HepG2 (cell line): ENCODE data around the gene ATAD3C. TPM values are rescaled to one million over a fixed set of nuclear protein-coding genes. Genes with fewer than 3 reads are reported as not detected.
A peak's percentile ranks its signal among the peaks of the same experiment; 100 is the strongest.
"Not testable (repeated sequence)": the region's sequence is repeated elsewhere in the genome, so short reads cannot be mapped to it uniquely, and the experiment has no call there.

Experiments used
- ATAC-seq: fragments of 200-7000 bp; cut with Tn5 transposase; 3 replicates; pipeline ENCODE4 v1.9.1; 2020; ENCODE audit warnings: mild to moderate bottlenecking, moderate library complexity
- BruUV-seq: library from RNA; stranded (reverse); fragments of 400-500 nt; replicated peaks from 2 replicates; lab custom pipeline; 2021; lab: Mats Ljungman, UMichigan
- CTCF ChIA-PET: fragments of 300-600 bp; formaldehyde crosslinking; extraction: SDS; loops from one replicate; lab custom pipeline; 2021; ENCODE audit warnings: low total read pairs, inconsistent platforms, low intra/inter-chr PET ratio; lab: Yijun Ruan, JAX
- POLR2A ChIA-PET: fragments of 350-600 bp; sonication (Branson Sonifier 250); formaldehyde crosslinking; loops from one replicate; lab custom pipeline; 2020; ENCODE audit warnings: antibody characterized with exemption, inconsistent platforms; lab: Yijun Ruan, JAX
- DNase-seq: peaks from one replicate; pipeline ENCODE4 v3.0.0-alpha.2; 2015; ENCODE audit warnings: low spot score
- FAIRE-seq: peaks from 3 replicates; lab custom pipeline; 2011; peaks lifted over from hg19 to GRCh38; lab: Jason Lieb, UNC
- H2AFZ ChIP-seq: one replicate; pipeline ENCODE4 v1.6.1; 2011; ENCODE audit warnings: low read length, inconsistent platforms
- H3K27ac ChIP-seq: fragments of 300-600 bp; 3 replicates; pipeline ENCODE4 v1.8.0; 2011; ENCODE audit warnings: mixed run types, mild to moderate bottlenecking, mixed read lengths, low read length, inconsistent platforms; ENCODE audit not compliant: insufficient read depth; ENCODE audit errors: extremely low read length
- H3K27me3 ChIP-seq, 2 experiments: fragments of 200-600 bp in 1 of 2; 2 replicates in 1 of 2; 3 replicates in 1 of 2; pipeline versions ENCODE4 v1.6.0 to v1.8.0; 2011; ENCODE audit warnings: low read length in 2 of 2, mild to moderate bottlenecking in 2 of 2, moderate library complexity in 2 of 2, inconsistent platforms in 1 of 2; ENCODE audit not compliant: insufficient read depth in 2 of 2, control insufficient read depth in 1 of 2
- H3K36me3 ChIP-seq, 2 experiments: fragments of 200-600 bp in 1 of 2; replicated peaks in 1 of 2; 2 replicates in 1 of 2; 3 replicates in 1 of 2; pipeline versions ENCODE4 v1.5.1 to v1.8.0; 2011; ENCODE audit warnings: low read length in 2 of 2, inconsistent platforms in 1 of 2; ENCODE audit not compliant: insufficient read depth in 2 of 2, control insufficient read depth in 1 of 2
- H3K4me1 ChIP-seq: 2 replicates; pipeline ENCODE4 v1.5.1; 2012; ENCODE audit warnings: low read length, inconsistent platforms; ENCODE audit not compliant: insufficient read depth
- H3K4me2 ChIP-seq: 2 replicates; pipeline ENCODE4 v1.6.0; 2011; ENCODE audit warnings: low read depth, low read length, inconsistent platforms
- H3K4me3 ChIP-seq, 3 experiments: fragments of 200-600 bp in 1 of 3; sonication (generic), shearing (Covaris generic) in 1 of 3; replicated peaks in 1 of 3; 2 replicates each; pipeline ENCODE4 v1.5.1; 2011 to 2016; ENCODE audit warnings: low read length in 3 of 3, inconsistent platforms in 2 of 3, low read depth in 2 of 3, mild to moderate bottlenecking in 2 of 3, control low read depth in 1 of 3, mixed read lengths in 1 of 3; ENCODE audit not compliant: insufficient read depth in 1 of 3
- H3K79me2 ChIP-seq: one replicate; pipeline ENCODE4 v1.6.1; 2011; ENCODE audit warnings: low read length, inconsistent platforms; ENCODE audit not compliant: insufficient read depth
- H3K9ac ChIP-seq: 2 replicates; pipeline ENCODE4 v1.6.0; 2011; ENCODE audit warnings: mild to moderate bottlenecking, low read depth, low read length, inconsistent platforms; ENCODE audit not compliant: insufficient read depth
- H3K9me3 ChIP-seq: 2 replicates; pipeline ENCODE4 v1.5.1; 2012; ENCODE audit warnings: mild to moderate bottlenecking, low read length
- H4K20me1 ChIP-seq: 2 replicates; pipeline ENCODE4 v1.6.0; 2011; ENCODE audit warnings: inconsistent platforms, mild to moderate bottlenecking, low read length, moderate library complexity; ENCODE audit not compliant: insufficient read depth
- KDM1A ChIP-seq: IDR thresholded peaks from 2 replicates; pipeline ENCODE4 v1.6.1; 2016; ENCODE audit warnings: missing compliant biosample characterization
- MED8 ChIP-seq: sonication (generic); formaldehyde crosslinking; IDR thresholded peaks from 2 replicates; pipeline ENCODE4 v1.8.1; 2023; ENCODE audit warnings: mild to moderate bottlenecking, missing genetic modification reagents; ENCODE audit not compliant: insufficient replicate concordance
- MXD1 ChIP-seq: sonication (generic); formaldehyde crosslinking; IDR thresholded peaks from 2 replicates; pipeline ENCODE4 v1.4.0; 2020; ENCODE audit warnings: mild to moderate bottlenecking, missing genetic modification reagents
- MXD3 ChIP-seq: IDR thresholded peaks from 2 replicates; pipeline ENCODE4 v1.6.1; 2016; ENCODE audit warnings: mild to moderate bottlenecking, missing biosample characterization, missing genetic modification reagents
- POLR2A ChIP-seq, 2 experiments: IDR thresholded peaks; 2 replicates each; pipeline ENCODE4 v1.6.1; 2011; ENCODE audit warnings: low read depth in 2 of 2, low read length in 2 of 2, mild to moderate bottlenecking in 1 of 2, moderate library complexity in 1 of 2; ENCODE audit not compliant: insufficient read depth in 1 of 2
- SNAPC2 ChIP-seq: sonication (generic); formaldehyde crosslinking; IDR thresholded peaks from 2 replicates; pipeline ENCODE4 v1.8.1; 2022; ENCODE audit warnings: mild to moderate bottlenecking, missing genetic modification reagents
- ZNF17 ChIP-seq: sonication (generic); formaldehyde crosslinking; IDR thresholded peaks from 2 replicates; pipeline ENCODE4 v1.5.0; 2020; ENCODE audit warnings: mild to moderate bottlenecking, missing genetic modification reagents
- WGBS: methylation state at CpG from one replicate; pipeline ENCODE4 v1.1.6; 2017; ENCODE audit warnings: low lambda C conversion rate; 5-methylcytosine and 5-hydroxymethylcytosine counted together
- in situ Hi-C: cut with HindIII; loops from 2 replicates; pipeline ENCODE4 v1.10.0; 2017; ENCODE audit warnings: low pct_unique_long_range_greater_than_20kb; ENCODE audit not compliant: extremely low pct_ligation_motif_present
- intact Hi-C: fragments of 100-400 bp; cut with micrococcal nuclease; formaldehyde crosslinking; loops from one replicate; pipeline ENCODE4 v1.10.0; 2022; ENCODE audit not compliant: unreplicated experiment
- polyA plus RNA-seq, 8 experiments: library from polyadenylated mRNA; depleted of rRNA in 3 of 8; stranded (reverse) in 7 of 8; unstranded in 1 of 8; fragments of >200 nt; fragmentation: Illumina TruSeq in 4 of 8; extraction: Trizol in 4 of 8; gene quantifications; 2 replicates each; pipeline versions ENCODE4 v1.2.1 to v1.2.3, GENCODE V29; 2011 to 2016; ENCODE audit warnings: low read depth in 4 of 8, missing spikeins in 1 of 8, mixed read lengths in 1 of 8; ENCODE audit not compliant: insufficient read depth in 1 of 8
- total RNA-seq, 5 experiments: library from RNA; depleted of rRNA; stranded (reverse); fragments of >200 nt; fragmentation: Illumina TruSeq; extraction: Trizol; gene quantifications; 2 replicates each; pipeline ENCODE4 v1.2.3, GENCODE V29; 2016; ENCODE audit warnings: low read depth in 1 of 5
- TF ChIP-seq, protein P1 (sequence below): sonication (generic); formaldehyde crosslinking; IDR thresholded peaks from 2 replicates; pipeline ENCODE4 v1.5.1; 2020; ENCODE audit warnings: mild to moderate bottlenecking, missing genetic modification reagents

Gene ATAD3C
- total and polyA plus RNA-seq, 2 of the 13 experiments (the other 11 are each of a cell fraction or from before 2014, with no cell fraction given) = 2.4 to 3.2 TPM

- TF ChIP-seq, protein P1, sequence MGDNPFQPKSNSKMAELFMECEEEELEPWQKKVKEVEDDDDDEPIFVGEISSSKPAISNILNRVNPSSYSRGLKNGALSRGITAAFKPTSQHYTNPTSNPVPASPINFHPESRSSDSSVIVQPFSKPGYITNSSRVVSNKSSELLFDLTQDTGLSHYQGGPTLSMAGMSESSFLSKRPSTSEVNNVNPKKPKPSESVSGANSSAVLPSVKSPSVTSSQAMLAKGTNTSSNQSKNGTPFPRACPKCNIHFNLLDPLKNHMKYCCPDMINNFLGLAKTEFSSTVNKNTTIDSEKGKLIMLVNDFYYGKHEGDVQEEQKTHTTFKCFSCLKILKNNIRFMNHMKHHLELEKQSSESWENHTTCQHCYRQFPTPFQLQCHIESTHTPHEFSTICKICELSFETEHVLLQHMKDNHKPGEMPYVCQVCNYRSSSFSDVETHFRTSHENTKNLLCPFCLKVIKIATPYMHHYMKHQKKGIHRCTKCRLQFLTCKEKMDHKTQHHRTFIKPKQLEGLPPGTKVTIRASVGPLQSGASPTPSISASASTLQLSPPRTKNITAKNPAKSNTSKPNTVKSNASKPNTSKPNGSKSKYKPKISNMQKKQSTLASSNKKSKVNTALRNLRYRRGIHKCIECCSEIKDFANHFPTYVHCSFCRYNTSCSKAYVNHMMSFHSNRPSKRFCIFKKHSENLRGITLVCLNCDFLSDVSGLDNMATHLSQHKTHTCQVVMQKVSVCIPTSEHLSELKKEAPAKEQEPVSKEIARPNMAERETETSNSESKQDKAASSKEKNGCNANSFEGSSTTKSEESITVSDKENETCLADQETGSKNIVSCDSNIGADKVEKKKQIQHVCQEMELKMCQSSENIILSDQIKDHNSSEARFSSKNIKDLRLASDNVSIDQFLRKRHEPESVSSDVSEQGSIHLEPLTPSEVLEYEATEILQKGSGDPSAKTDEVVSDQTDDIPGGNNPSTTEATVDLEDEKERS (CRISPR knock-in tag) = peak; percentile 12; the same call in 1 of the 2 replicates
- no peak for TF ChIP-seq MXD3
- TF ChIP-seq SNAPC2 (CRISPR knock-in tag) = 0 out of 2 replicates have a peak, but pooled peaks have one; percentile 32
- 0 out of 2 replicates have a peak, but pooled peaks have one; percentile 16 for TF ChIP-seq KDM1A (CRISPR knock-in tag)
- no peak for TF ChIP-seq POLR2A (IDR thresholded peaks at IDR 0.05; ENCODE audit: insufficient read depth in 1 of 2, low read depth in 2 of 2, low read length in 2 of 2)
- TF ChIP-seq ZNF17 = no peak
- TF ChIP-seq MXD1 (CRISPR knock-in tag) = no peak
- TF ChIP-seq MED8 (CRISPR knock-in tag) = no peak
Measured at GRCh38 chr1:1407636-1408318, 41.7 kb upstream of the ATAD3C start (continued).

- H3K9me3 ChIP-seq, H3K4me2 ChIP-seq, DNase-seq, H3K4me3 ChIP-seq, FAIRE-seq, in situ Hi-C loops, CTCF ChIA-PET, BruUV-seq, H3K36me3 ChIP-seq, intact Hi-C loops, H2AFZ ChIP-seq, H3K9ac ChIP-seq, H3K27me3 ChIP-seq, ATAC-seq, H3K27ac ChIP-seq: not testable (repeated sequence)
- Histone ChIP-seq H3K79me2 (peaks cover 34% of the 10 kb centered on the region), H3K4me1 (peaks cover 31% of the 10 kb centered on the region), H4K20me1 (peaks cover 18% of the 10 kb centered on the region; the same call in 1 of the 2 replicates)
- 92% methylated on average over 8 of the region's 8 CpGs for WGBS
- POLR2A ChIA-PET = interaction anchor here (1.5 kb wide), 1 partner anchor 27 kb away, joined by 5 read pairs; no protein-coding TSS in a partner anchor
Measured at GRCh38 chr1:1410238-1410637, 39.3 kb upstream of the ATAD3C start.
